PFSK-1 (cell line): Measurements from ENCODE around the gene PTPN7.

Source experiments
- POLR2AphosphoS5 ChIP-seq: IDR thresholded peaks from 2 replicates; pipeline ENCODE4 v1.6.1; 2012; ENCODE audit warnings: low read depth, mild to moderate bottlenecking, control low read depth, low read length, moderate library complexity
- SIN3A ChIP-seq: IDR thresholded peaks from 2 replicates; pipeline ENCODE4 v1.6.1; 2012; ENCODE audit warnings: mild to moderate bottlenecking, low read length, moderate library complexity, borderline replicate concordance; ENCODE audit not compliant: insufficient read depth
- TF ChIP-seq, protein P1 (sequence below), 2 experiments: IDR thresholded peaks; 2 replicates each; pipeline versions ENCODE4 v1.6.1 to v1.8.0; 2011 to 2012; ENCODE audit warnings: low read depth in 2 of 2, low read length in 2 of 2, control low read depth in 1 of 2, inconsistent platforms in 1 of 2, mild to moderate bottlenecking in 1 of 2, moderate library complexity in 1 of 2; ENCODE audit not compliant: insufficient read depth in 1 of 2

GRCh38 chr1:202192770-202193613, 32.6 kb upstream of the PTPN7 start:
- TF ChIP-seq SIN3A (no peak), POLR2AphosphoS5 (no peak)
- TF ChIP-seq, protein P1, sequence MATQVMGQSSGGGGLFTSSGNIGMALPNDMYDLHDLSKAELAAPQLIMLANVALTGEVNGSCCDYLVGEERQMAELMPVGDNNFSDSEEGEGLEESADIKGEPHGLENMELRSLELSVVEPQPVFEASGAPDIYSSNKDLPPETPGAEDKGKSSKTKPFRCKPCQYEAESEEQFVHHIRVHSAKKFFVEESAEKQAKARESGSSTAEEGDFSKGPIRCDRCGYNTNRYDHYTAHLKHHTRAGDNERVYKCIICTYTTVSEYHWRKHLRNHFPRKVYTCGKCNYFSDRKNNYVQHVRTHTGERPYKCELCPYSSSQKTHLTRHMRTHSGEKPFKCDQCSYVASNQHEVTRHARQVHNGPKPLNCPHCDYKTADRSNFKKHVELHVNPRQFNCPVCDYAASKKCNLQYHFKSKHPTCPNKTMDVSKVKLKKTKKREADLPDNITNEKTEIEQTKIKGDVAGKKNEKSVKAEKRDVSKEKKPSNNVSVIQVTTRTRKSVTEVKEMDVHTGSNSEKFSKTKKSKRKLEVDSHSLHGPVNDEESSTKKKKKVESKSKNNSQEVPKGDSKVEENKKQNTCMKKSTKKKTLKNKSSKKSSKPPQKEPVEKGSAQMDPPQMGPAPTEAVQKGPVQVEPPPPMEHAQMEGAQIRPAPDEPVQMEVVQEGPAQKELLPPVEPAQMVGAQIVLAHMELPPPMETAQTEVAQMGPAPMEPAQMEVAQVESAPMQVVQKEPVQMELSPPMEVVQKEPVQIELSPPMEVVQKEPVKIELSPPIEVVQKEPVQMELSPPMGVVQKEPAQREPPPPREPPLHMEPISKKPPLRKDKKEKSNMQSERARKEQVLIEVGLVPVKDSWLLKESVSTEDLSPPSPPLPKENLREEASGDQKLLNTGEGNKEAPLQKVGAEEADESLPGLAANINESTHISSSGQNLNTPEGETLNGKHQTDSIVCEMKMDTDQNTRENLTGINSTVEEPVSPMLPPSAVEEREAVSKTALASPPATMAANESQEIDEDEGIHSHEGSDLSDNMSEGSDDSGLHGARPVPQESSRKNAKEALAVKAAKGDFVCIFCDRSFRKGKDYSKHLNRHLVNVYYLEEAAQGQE (IDR thresholded peaks at IDR 0.05; ENCODE audit: insufficient read depth in 1 of 2, low read depth in 2 of 2, low read length in 2 of 2), result no peak
